Right ventricle myocardium superior (tissue), 1 donor: ENCODE results near the gene PLP1. TPM values are rescaled to one million over a fixed set of nuclear protein-coding genes. Genes with fewer than 3 reads are reported as not detected.
"Not testable (repeated sequence)": the region's sequence is repeated elsewhere in the genome, so short reads cannot be mapped to it uniquely, and the experiment has no call there.

Source experiments
- ATAC-seq: fragments of 200-7000 bp; cut with Tn5 transposase; one replicate; pipeline ENCODE4 v1.9.1; 2020; ENCODE audit warnings: mild to moderate bottlenecking; ENCODE audit not compliant: poor library complexity
- DNase-seq: peaks from one replicate; pipeline ENCODE4 v3.0.0-alpha.2; 2020
- intact Hi-C: fragments of 100-400 bp; cut with DNase I; formaldehyde crosslinking; loops from one replicate; pipeline ENCODE4 v1.11.2; 2022
- long read RNA-seq: library from polyadenylated mRNA; unstranded; transcript quantifications from one replicate; pipeline ENCODE4 v2.0.0, GENCODE V29; 2021
- total RNA-seq: library from RNA; stranded (reverse); fragmentation: NEBNext Ultra II Directional; extraction: Animal tissue kit (Norgen Biotek cat#: 25700); gene quantifications from one replicate; pipeline ENCODE4 v1.2.1, GENCODE V29; 2021
- donor health status: DM: no; HTN: yes; CAD: no; lungs with severe emphysema.

PLP1 gene, protein sequence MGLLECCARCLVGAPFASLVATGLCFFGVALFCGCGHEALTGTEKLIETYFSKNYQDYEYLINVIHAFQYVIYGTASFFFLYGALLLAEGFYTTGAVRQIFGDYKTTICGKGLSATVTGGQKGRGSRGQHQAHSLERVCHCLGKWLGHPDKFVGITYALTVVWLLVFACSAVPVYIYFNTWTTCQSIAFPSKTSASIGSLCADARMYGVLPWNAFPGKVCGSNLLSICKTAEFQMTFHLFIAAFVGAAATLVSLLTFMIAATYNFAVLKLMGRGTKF
- 10.0 TPM for total RNA-seq
- long read RNA-seq, transcript PLP1-221 (7 exons, 2,896 nt), result major isoform, 13 of 14 reads
- long read RNA-seq, partial matches to known transcripts, result 0 of 14 reads
- long read RNA-seq, other reads (novel, unspliced or antisense), result 0 of 14 reads

DNA sequence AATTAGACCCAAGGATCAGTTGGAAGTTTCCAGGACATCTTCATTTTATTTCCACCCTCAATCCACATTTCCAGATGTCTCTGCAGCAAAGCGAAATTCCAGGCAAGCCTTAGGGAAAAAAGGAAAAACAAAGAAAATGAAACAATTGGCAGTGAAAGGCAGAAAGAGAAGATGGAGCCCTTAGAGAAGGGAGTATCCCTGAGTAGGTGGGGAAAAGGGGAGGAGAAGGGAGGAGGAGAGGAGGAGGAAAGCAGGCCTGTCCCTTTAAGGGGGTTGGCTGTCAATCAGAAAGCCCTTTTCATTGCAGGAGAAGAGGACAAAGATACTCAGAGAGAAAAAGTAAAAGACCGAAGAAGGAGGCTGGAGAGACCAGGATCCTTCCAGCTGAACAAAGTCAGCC, at the start of gene PLP1:
TSS of gene PLP1 (plus strand) at position 295 of the 400 bp plus-strand sequence. CDS start 156 bp downstream, outside the sequence.
- intact Hi-C loops, result loop anchor here (10.0 kb wide), 1 partner anchor 82 kb away; no protein-coding TSS in a partner anchor
- ATAC-seq (no peak), DNase-seq (no peak)

DNA sequence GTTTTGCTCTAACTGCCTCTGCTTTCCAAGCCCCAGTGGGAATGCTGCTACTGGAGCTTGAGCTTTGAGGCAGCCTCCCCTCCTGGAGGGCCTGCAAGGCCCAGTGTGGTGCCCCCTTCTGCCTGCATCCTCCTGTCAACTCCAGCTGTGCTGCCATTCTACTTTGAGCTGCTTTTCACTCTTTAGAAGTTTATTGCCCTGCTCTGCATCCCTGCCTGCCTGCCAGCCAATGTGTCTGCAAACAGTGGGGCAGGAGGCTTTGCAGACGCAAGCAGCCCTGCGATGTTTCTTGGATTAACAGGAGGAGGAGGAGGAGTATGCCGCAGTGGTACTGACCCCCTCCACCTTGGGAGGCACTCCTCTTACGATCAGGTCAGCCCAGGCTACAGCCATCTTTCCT, 49.5 kb upstream of the PLP1 start:
- no peak for DNase-seq
- no peak for ATAC-seq
- intact Hi-C loops, result no loop called here

DNA sequence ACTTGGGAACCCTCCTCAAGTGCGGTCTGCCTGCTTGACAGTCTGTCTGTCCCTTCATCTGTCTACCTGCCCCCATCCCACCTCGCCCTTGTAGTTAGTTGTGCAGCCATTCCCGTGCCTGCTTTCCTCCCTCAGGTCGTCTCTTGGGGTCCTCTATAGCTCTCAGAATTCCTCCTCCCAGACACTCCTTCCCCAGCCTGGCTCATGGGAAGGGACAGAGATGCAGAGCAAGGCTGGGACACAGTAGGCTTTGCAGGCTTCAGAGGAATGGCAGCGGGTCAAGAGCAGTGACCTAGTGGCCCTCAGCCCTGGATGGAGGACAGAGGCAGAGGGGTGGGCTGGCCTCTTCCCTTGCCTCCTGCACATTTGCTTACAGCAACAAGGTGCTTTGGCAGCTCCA, 47.6 kb upstream of the PLP1 start:
- intact Hi-C loops, result no loop called here
- ATAC-seq (no peak), DNase-seq (no peak)

DNA sequence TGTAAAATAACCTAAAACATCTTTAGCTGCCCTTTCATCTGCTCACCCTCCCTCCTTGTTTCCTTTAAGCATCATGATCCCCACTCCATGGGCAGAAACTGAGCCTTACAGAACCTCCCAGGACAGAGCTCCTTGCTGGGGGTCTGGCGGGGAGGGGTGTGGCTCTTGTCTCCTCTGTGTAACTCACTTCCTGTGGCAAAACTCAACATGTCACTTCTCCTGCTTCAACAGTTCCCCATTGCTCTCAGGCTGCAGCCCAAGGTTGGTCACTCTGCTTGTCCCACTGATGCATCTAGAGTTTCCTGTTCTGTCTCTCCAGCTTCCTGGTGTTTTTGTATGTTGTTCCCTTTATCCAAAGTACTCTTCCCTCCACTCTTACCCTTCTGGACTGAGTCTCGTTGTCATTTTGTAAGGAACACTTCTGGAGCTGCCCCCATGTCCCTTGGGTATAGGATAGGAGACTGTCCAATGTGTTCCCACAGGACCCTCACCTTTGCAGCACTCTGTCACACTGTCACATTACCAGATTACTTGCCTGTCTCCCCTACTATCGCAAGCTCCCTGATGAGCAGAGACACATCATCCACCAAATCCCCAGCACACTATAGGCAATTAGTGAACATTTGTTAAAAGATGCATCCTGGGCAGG, 46.4 kb upstream of the PLP1 start:
- intact Hi-C loops, result no loop called here
- no peak for ATAC-seq
- DNase-seq, result no peak

DNA sequence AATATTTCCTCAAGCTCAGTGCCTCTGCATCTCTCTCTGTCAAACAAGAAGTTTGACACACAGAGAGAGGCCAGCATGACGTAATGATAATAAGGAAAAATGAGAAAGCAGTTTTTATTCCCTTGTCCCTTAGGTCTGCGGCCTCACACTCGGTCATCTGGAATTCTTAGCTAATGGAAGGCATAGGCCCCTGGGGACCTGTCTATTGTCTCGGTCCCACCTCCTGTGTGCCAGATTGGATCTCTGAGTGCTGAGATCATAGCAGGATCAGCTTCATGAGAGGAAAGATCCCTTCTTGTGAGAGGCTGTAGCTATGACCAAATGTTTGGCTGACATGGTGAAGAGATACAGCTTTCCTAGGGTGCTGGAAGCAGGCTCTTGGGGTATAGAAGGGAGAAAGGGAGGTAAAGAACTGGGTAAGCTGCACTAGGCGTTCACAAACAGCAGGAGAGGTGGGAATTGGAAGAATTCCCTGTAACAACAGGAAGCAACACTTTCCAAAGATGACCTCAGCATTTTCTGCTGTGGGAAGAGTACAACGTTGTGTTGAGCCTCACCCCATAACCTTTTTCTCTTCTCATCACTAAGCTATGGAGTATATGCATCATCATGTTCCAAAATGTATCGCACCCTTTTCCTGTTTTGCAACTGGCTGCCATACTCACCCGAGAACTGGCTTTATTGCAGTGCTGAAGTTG, 45.7 kb upstream of the PLP1 start:
- no peak for DNase-seq
- peak; percentile 81 for ATAC-seq
- intact Hi-C loops, result no loop called here

DNA sequence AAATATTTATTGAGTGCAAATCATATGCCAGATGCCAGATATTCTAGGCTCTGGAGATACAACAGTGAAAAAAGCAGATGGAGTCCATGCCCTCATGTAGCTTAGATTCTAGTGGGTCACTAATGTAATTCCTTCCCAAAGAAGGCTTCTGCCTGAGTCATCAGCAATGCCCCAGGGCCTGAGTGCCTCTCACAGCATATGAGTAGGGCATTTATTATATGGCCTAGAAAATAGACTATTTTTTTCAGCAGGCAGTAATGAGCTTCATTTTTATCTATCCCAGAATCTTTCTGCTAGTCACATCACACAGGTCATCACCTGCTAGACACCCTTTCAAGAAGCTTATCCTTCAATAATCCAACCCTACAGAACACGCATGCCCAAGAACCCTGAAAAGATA, 43.6 kb upstream of the PLP1 start:
- intact Hi-C loops, result no loop called here
- DNase-seq (no peak), ATAC-seq (no peak)

DNA sequence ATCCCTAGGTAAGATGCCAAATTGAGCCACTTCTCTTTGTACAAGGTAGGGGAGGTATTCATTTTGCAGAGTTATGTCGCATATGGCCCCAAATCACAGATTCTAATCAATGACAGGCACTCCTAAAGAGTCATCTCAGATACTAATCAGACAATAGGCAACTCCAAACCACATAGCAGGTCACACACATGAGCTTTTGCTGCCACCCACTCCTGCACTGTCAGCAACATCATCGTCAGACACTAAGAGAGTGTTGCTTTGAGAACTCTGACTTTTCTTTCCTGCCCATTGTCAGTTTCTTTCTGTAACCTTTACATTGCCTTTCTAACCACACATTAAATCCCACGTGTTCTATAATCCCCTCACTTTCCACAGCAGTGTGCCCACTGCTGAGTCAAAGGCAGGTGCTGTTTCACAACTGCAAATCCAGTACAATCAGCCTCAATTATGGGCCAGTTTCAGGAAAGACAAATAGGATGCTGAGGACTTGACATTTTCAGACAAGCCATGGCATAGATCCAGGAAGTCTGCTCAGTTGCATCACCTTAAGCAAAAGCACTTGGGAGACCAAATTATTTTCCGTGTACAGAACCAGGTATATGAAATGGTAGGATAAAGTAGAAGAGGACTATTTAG, 42.4 kb upstream of the PLP1 start:
- no peak for ATAC-seq
- intact Hi-C loops, result no loop called here
- no peak for DNase-seq

DNA sequence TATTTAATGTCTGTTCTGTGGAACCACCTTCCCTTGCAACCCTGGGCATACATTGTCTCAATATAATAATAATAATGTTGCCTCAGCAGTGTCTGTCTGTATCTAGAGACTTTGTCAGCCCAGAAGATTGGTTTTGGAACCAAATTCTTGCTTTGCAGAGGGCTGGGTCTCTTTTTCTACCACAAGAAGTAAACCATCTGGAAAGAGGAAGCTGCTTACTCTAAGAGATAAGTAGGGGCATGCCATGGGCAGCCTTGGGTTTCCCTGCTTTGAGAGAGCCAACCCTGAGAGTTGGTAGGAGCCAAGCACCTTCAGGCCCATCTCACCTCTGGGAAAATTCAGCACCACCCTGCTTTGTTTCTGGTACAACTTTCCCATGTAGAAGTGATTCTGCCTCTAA, 38.9 kb upstream of the PLP1 start:
- no peak for DNase-seq
- intact Hi-C loops, result no loop called here
- no peak for ATAC-seq

DNA sequence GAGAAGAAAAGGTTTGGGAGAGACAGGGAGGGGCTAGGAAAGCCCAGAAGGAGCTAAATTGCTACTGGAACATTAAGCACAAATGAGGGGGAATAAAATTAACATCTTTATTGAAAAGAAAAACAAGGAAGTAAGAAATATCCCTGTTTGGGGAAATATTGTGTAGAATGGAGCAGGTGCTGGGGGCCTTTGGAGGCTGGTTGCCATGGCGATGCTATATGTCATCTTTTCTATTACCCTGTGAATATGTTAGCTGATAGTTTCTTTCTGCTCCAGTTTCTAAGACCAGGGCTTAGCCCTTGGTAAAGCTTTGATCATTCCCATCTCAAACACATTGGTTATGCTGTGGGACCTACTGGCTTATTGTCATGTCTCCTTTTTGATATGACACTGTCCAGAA, 37.2 kb upstream of the PLP1 start:
- ATAC-seq, result no peak
- intact Hi-C loops, result no loop called here
- DNase-seq, result no peak

DNA sequence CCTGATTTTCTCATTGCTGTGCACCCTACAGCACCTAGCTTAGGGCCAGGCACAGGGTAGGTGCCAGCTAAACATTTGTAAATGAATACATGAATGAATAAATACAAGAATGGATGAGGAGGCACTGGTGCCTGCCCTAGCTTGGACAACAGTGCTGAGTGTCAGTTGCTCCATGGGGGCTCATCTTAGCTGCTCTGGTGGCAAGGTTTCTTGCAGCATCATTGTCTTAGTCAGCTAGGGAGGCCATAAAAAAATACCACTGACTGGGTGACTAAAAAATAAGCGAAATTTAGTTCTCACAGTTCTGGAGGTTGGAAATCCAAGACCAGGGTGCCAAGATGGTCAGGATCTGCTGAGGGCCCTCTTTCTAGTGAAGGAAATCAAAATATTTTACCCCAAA, 34.8 kb upstream of the PLP1 start:
- intact Hi-C loops, result no loop called here
- DNase-seq (no peak), ATAC-seq (no peak)

DNA sequence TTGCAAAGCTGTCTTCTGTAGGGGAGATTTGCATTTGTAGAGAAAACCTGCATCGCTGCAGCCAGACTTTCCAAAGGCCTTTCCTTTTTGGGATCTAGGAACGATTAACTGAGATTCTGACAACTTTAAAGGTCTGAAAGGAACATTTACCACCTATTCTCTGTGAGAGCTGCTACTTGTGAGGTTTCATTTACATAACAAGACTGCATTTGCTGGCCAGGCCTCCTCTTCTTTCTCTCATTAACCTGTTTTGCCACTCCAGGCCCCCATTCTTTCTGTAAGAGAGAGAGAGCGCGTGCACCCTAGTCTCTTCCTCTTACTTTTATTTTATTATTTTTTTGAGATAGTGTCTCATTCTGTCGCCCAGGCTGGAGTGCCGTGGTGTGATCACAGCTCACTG, 34.3 kb upstream of the PLP1 start:
- DNase-seq (no peak), ATAC-seq (no peak)
- intact Hi-C loops, result no loop called here

DNA sequence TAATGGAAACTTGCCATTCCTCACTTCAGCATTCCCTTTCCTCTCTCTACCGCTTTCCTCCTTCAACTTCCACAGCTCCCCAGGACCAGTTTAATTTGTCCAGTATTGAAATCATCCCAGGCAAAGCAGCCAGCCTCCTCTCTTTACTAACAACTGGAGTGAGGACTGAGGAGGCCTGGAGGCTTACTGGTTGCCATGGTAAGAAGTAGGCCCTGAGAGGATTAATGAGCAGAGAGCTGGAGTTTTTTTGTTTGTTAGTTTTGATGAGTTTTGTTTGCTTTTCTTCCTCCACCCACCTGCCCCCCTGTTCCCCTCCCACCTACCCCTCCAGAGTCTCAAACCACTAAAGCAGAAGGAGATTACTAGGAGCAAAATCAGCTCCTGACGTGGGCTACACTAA, 29.5 kb upstream of the PLP1 start:
- no peak for DNase-seq
- intact Hi-C loops, result no loop called here
- ATAC-seq, result no peak

DNA sequence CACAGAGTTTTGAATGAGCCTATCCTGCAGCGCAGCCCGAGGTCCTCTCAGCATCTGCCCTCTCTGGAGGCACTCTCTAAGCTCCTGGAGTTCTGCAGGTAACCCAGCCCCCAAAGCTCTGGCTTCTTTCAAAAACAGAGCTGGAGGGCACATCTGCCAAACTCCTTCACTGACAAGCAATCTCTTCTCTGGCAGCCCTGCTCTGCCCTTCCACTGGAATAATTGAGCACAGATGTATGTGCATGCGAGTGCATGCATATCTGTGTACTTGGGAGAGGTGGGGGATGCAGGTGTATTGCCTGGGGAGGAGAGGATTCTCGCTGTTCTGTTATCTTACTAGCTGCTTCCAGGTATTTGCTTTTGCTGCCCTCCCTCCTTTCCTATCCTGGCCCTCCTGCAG, 22.2 kb upstream of the PLP1 start:
- intact Hi-C loops, result no loop called here
- no peak for DNase-seq

DNA sequence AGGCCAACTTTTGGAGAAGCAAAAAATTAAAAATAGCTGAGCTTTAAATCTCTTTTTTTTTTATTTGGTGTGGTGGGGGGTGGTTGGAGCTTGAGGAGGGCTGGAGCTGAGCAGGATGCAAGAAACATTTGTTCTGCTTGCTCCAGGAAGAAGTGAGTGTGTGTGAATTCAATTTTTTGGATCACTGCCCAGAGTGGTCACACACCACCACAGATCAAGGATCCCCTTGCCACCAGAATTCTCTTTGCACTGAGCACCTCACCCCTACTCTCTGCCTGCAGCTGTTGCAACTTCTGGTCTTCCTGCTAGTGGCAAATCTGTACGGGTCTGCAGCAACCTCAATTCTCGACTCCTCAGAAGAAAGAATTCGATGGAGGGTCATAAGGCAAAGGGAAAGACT, 19.9 kb upstream of the PLP1 start:
- ATAC-seq (no peak), DNase-seq (no peak)
- intact Hi-C loops, result no loop called here

More for the DNA sequence above, 22.2 kb upstream of the PLP1 start:
- ATAC-seq, result no peak

DNA sequence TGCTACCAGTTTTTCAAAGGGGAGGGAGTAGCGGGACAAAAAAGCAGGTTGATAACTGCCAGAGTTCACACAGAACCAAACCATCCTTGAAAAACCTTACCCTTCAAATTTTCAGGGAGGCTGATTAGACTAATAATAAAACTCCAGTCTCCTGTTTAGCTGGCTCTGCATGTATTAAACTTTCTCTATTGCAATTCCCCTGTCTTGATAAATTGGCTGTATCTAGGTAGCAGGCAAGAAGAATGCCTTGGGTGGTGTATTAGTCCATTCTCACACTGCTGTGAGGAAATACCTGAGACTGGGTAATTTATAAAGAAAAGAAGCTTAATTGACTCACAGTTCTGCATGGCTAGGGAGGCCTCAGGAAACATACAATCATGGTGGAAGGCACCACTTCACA, 18.1 kb upstream of the PLP1 start:
- DNase-seq, result no peak
- intact Hi-C loops, result no loop called here
- no peak for ATAC-seq

DNA sequence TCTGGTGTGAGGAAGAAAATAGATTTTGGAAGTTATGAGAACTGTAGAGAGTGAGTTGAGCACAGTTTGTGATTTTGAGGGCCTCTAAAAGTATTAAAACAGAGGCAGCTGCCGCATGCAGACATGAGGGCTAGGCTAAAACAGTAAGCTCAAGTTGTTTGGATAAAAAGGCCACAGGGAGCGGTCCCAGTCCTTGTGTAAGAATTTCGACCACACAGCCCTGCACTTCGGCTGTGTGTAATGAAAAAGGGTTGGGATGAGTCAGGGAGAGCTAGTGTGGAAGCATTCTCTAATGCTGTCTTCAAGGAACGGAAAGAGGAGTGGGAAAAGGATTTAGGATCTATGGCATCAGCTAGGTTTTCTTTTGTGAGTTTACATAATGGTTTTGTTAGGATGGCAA, 13.1 kb upstream of the PLP1 start:
- ATAC-seq, DNase-seq, intact Hi-C loops: not testable (repeated sequence)

DNA sequence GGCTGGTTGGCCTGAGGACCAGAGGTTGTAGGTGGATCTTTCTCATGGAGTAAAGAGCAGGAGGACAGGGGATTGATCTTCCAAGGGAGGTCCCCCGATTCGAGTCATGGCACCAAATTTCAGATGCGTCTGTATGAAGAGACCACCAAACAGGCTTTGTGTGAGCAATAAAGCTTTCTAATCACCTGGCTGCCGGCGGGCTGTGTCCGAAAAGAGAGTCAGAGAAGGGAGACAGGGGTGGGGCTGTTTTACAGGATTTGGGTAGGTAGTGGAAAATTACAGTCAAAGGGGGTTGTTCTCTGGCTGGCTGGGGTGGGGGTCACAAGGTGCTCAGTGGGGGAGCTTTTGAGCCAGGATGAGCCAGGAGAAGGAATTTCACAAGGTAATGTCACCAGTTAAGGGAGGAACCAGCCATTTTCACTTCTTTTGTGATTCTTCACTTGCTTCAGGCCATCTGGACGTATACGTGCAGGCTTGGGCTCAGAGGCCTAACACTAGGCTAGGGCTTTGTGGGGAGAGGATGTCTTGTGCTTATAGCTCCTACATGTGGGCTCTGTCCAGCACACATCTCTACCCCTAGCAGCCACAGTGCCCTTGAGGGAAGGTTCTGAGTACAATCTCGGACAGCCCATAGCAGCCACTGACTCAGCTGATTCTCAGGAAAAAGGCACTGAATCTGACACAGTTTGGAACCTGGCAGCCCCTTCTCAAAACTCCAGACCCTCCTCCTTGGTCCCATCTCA, 9.7 kb upstream of the PLP1 start:
- ATAC-seq, intact Hi-C loops, DNase-seq: not testable (repeated sequence)

DNA sequence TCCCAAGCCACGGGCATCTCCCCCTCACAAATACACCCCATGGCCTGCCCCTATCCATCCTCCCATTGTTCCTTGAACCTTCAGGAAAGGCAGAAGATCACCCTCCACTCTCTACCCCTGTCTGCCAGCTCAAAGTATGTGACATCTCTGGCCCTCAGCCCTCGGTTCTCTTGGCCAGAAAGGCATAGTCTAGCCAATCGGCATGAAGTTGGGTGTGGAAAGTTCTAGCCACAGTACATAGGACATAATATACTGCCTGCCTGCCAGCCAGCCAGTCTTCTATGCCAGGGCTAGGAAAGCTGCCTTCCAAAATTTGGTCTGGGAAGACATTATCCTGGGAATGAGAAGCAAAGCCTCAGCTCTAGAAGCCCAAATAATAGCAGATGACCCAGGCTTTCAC, 3.2 kb upstream of the PLP1 start:
- intact Hi-C loops, result loop anchor here (10.0 kb wide), 1 partner anchor 79 kb away; no protein-coding TSS in a partner anchor
- DNase-seq (no peak), ATAC-seq (no peak)
